ENCODE results near the gene SPDYC. TPM values are rescaled to one million over a fixed set of nuclear protein-coding genes. Genes with fewer than 3 reads are reported as not detected.

Gene SPDYC
- total RNA-seq, 1 donor from 2014 or later, result not detected

GRCh38 chr11:65194564-65194963 lies 24.5 kb downstream of the SPDYC start:
- no peaks in the 10 kb centered on the region for H3K9me3 Mint-ChIP-seq (ENCODE audit: unreplicated experiment)
- H3K36me3 Mint-ChIP-seq (ENCODE audit: unreplicated experiment), result peaks cover 51% of the 10 kb centered on the region
- no peak overlapping the region for H3K27ac Mint-ChIP-seq (ENCODE audit: unreplicated experiment)
- no peaks in the 10 kb centered on the region for H3K4me1 Mint-ChIP-seq (ENCODE audit: unreplicated experiment)
- H3K4me3 Mint-ChIP-seq (ENCODE audit: unreplicated experiment), result no peak overlapping the region
- no peak for TF ChIP-seq CTCF (IDR thresholded peaks at IDR 0.05)
- no peaks in the 10 kb centered on the region for H3K27me3 Mint-ChIP-seq (ENCODE audit: unreplicated experiment)
- DNase-seq (ENCODE audit: extremely low spot score, unreplicated experiment), result no peak

DNA sequence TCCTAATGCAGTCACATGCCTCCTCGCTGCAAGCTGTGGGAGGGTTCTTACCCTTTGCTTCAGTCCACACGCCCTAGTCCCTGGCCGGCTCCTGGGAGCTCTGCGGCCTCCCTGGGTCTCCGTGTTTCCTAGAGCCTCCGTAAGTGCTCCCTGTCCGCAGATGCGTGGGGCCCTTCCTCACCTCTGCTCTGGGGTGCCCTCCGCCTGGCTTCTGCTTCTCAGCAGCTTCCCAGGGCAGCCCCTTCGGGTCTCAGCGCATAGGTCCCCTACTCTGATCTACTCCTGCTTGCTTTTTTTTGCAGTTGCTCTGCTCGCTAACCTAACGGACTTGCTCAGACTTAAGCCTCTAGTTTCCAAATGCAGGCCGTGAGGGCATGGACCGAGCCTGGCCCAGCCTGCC lies 34.1 kb downstream of the SPDYC start:
- H3K27ac Mint-ChIP-seq (ENCODE audit: unreplicated experiment), result no peak overlapping the region
- no peaks in the 10 kb centered on the region for H3K9me3 Mint-ChIP-seq (ENCODE audit: unreplicated experiment)
- TF ChIP-seq CTCF (IDR thresholded peaks at IDR 0.05), result no peak
- no peak overlapping the region for H3K4me3 Mint-ChIP-seq (ENCODE audit: unreplicated experiment)
- H3K36me3 Mint-ChIP-seq (ENCODE audit: unreplicated experiment), result peaks cover 28% of the 10 kb centered on the region
- no peak for DNase-seq (ENCODE audit: extremely low spot score, unreplicated experiment)
- H3K4me1 Mint-ChIP-seq (ENCODE audit: unreplicated experiment), result peaks cover 3% of the 10 kb centered on the region
- no peaks in the 10 kb centered on the region for H3K27me3 Mint-ChIP-seq (ENCODE audit: unreplicated experiment)

DNA sequence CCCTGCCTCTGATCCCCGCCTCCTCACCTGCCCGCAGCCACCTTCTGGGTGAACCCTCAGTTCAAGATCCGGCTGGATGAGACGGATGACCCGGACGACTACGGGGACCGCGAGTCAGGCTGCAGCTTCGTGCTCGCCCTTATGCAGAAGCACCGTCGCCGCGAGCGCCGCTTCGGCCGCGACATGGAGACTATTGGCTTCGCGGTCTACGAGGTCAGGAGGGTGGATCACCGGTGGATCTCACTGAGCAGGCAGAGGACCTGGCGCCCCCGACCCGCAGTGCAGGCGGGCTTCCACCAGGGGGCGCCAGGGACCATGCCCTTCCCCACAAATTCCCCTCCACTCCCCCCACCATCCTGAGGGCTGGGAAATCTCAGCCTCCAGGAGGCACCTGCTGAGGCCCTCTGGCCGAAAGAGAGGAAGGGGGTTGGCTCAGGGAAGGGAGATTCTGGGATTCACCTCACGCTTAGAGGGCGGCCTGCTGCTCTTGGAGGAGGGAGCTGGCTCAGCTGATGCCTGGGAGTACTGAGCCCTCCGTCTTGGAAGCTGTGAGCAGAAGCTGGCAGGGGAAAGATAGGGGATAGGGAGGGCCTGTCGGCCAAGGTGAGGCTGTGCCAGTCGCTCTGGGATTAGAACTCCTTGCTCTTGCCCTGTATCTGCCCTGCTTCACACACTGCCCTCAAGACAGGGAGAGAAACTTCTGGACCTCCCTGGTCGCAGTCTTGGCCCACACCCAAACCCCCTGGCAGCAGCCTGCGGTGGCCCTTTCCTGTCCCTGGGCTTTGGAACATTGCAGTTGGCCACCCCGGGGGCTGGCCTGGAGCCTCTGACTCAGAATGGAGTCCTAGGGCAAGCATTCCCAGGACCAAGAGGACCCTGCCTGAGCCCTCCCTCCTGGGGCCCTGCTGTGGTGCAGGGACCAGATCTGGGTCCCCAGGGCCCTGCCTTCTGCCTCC lies 34.9 kb downstream of the SPDYC start:
- no peak for DNase-seq (ENCODE audit: extremely low spot score, unreplicated experiment)
- peaks cover 22% of the 10 kb centered on the region for H3K36me3 Mint-ChIP-seq (ENCODE audit: unreplicated experiment)
- peaks cover 3% of the 10 kb centered on the region for H3K4me1 Mint-ChIP-seq (ENCODE audit: unreplicated experiment)
- no peaks in the 10 kb centered on the region for H3K27me3 Mint-ChIP-seq (ENCODE audit: unreplicated experiment)
- no peak overlapping the region for H3K27ac Mint-ChIP-seq (ENCODE audit: unreplicated experiment)
- no peak overlapping the region for H3K4me3 Mint-ChIP-seq (ENCODE audit: unreplicated experiment)
- peak; percentile 90 for TF ChIP-seq CTCF (IDR thresholded peaks at IDR 0.05)
- no peaks in the 10 kb centered on the region for H3K9me3 Mint-ChIP-seq (ENCODE audit: unreplicated experiment)

DNA sequence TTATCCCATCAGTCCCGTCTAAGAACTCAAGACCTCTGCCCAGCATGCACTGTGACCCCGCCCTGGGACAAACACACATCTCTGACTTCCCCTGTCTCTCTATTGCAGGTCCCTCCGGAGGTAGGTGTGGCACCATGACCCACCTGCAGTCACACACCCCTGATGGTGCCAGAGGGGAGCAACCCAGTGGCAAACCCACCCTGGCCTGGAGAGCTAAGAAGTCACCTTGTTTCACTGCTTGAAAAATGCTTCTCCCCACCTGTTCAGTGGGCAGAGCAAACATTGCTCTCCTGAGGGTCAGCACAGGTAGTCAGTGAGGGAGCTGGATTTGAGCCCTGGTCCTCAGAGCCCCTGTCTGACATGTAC lies 35.6 kb downstream of the SPDYC start:
- no peak for DNase-seq (ENCODE audit: extremely low spot score, unreplicated experiment)
- Mint-ChIP-seq H3K36me3 (ENCODE audit: unreplicated experiment) (peaks cover 22% of the 10 kb centered on the region), H3K27me3 (ENCODE audit: unreplicated experiment) (no peaks in the 10 kb centered on the region), H3K27ac (ENCODE audit: unreplicated experiment) (no peak overlapping the region), H3K9me3 (ENCODE audit: unreplicated experiment) (no peaks in the 10 kb centered on the region), H3K4me3 (ENCODE audit: unreplicated experiment) (no peak overlapping the region), H3K4me1 (ENCODE audit: unreplicated experiment) (peaks cover 3% of the 10 kb centered on the region)
- no peak for TF ChIP-seq CTCF (IDR thresholded peaks at IDR 0.05)

GRCh38 chr11:65206441-65206841 lies 36.4 kb downstream of the SPDYC start:
- H3K4me1 Mint-ChIP-seq (ENCODE audit: unreplicated experiment), result peaks cover 3% of the 10 kb centered on the region
- H3K9me3 Mint-ChIP-seq (ENCODE audit: unreplicated experiment), result no peaks in the 10 kb centered on the region
- peaks cover 25% of the 10 kb centered on the region for H3K36me3 Mint-ChIP-seq (ENCODE audit: unreplicated experiment)
- no peak for TF ChIP-seq CTCF (IDR thresholded peaks at IDR 0.05)
- no peak for DNase-seq (ENCODE audit: extremely low spot score, unreplicated experiment)
- no peak overlapping the region for H3K27ac Mint-ChIP-seq (ENCODE audit: unreplicated experiment)
- no peak overlapping the region for H3K4me3 Mint-ChIP-seq (ENCODE audit: unreplicated experiment)
- H3K27me3 Mint-ChIP-seq (ENCODE audit: unreplicated experiment), result no peaks in the 10 kb centered on the region

All from osteocyte (in vitro differentiated cells).